22Rv1 (cell line): Measurements from ENCODE around the gene CORO2B.

Experiments
- ZFX ChIP-seq: fragments of 450-650 bp; IDR thresholded peaks from 2 replicates; pipeline ENCODE4 v1.6.1; 2017; ENCODE audit warnings: antibody characterized with exemption, borderline replicate concordance
- TF ChIP-seq, protein P1 (sequence below): fragments of 450-650 bp; IDR thresholded peaks from 2 replicates; pipeline ENCODE4 v1.5.1; 2017; ENCODE audit warnings: mild to moderate bottlenecking

DNA sequence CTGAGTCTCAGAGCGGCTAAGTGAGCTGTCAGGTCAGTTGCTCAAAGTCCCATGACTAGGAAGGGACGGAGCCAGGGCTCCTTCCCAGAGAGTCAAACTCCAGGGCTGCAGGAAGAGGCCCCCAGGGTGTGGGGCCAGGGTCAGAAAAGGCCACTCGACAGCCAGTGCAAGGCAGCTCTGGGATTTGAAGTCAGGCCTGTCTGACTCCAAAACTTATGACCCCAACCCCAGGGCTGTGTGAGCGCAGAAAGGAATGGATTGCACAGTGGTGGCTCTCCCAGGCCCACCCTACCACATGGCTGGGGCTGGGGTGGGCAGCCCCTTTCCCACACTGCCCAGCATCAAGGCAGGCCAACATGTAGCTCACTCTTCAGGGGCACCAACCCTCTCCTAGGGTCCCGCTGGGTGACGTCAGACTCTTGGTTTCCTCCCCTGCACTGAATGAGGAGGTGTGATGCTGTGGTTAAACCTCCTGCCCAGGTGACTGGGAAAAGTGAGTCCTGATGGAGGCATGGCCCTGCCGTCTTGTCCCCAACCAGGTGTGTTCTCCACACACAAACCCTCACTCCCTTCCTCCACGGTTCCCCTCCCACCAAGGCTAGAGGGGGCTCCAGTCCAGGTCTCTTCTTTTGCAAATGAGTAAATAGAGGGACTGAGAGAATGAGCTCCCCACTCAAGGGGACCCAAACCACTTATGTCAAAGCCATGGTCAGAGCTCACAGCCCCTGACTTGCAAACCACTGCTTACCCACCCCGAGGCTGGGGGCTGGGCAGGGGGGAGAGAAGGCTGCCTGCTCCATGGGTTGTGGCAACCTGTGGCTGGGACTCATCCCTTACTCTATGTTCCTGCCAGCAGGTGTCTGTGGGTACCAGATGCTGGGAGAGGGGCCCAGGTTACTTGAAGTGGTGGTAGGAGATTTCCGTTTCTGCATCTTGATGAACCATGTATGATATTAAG is 23.8 kb upstream of the CORO2B start:
- TF ChIP-seq, protein P1, sequence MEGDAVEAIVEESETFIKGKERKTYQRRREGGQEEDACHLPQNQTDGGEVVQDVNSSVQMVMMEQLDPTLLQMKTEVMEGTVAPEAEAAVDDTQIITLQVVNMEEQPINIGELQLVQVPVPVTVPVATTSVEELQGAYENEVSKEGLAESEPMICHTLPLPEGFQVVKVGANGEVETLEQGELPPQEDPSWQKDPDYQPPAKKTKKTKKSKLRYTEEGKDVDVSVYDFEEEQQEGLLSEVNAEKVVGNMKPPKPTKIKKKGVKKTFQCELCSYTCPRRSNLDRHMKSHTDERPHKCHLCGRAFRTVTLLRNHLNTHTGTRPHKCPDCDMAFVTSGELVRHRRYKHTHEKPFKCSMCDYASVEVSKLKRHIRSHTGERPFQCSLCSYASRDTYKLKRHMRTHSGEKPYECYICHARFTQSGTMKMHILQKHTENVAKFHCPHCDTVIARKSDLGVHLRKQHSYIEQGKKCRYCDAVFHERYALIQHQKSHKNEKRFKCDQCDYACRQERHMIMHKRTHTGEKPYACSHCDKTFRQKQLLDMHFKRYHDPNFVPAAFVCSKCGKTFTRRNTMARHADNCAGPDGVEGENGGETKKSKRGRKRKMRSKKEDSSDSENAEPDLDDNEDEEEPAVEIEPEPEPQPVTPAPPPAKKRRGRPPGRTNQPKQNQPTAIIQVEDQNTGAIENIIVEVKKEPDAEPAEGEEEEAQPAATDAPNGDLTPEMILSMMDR = no peak
- TF ChIP-seq ZFX = no peak
